WERI-Rb-1 (cell line): ENCODE data around the gene MAN1C1.
A peak's percentile ranks its signal among the peaks of the same experiment; 100 is the strongest.

ENCODE experiments used
- DNase-seq: peaks from one replicate; pipeline ENCODE4 v3.0.0-alpha.2; 2020
- H3K27ac ChIP-seq: fragments of 250-450 bp; sonication (Bioruptor Pico); 2 replicates; pipeline ENCODE4 v1.5.1; 2020; ENCODE audit warnings: mild to moderate bottlenecking, moderate library complexity
- H3K27me3 ChIP-seq: fragments of 250-450 bp; sonication (Bioruptor Pico); 2 replicates; pipeline ENCODE4 v1.5.1; 2021; ENCODE audit warnings: mild to moderate bottlenecking, low read depth, moderate library complexity; ENCODE audit not compliant: insufficient read depth, severe bottlenecking
- H3K36me3 ChIP-seq: fragments of 250-450 bp; sonication (Bioruptor Pico); 2 replicates; pipeline ENCODE4 v1.5.1; 2020; ENCODE audit warnings: mild to moderate bottlenecking, moderate library complexity
- H3K4me3 ChIP-seq: 2 replicates; pipeline ENCODE4 v1.5.1; 2011; ENCODE audit warnings: low read depth, mild to moderate bottlenecking, control low read depth, low read length
- H3K9me3 ChIP-seq: fragments of 250-450 bp; sonication (Bioruptor Pico); 2 replicates; pipeline ENCODE4 v1.5.1; 2021; ENCODE audit warnings: mild to moderate bottlenecking, moderate library complexity; ENCODE audit not compliant: severe bottlenecking
- CTCF ChIP-seq: IDR thresholded peaks from 2 replicates; pipeline ENCODE4 v1.5.1; 2011; ENCODE audit warnings: low read depth, mild to moderate bottlenecking, control low read depth, inconsistent platforms, low read length

MAN1C1 gene

DNA sequence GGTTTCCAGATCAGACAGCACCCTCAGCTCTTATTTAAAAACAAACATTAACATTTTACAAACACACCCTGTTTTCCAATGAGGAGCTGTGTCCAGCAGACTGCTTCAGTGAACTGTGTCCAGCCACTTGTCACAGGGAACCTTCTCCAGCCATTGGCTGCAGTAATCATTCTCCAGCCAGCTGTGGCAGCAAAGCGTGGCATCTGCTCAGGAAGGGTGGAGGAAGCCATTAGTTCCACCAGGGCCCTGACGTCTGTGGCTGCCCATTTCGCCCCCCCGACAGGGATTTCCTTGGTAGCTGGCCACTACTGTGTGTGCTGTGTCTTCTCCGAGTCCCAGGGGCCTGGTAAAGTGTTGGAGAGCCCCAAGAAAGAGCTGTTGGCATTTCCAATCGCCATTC lies 120.5 kb downstream of the MAN1C1 start:
- Histone ChIP-seq H3K9me3 (no peaks in the 10 kb centered on the region), H3K4me3 (no peak overlapping the region), H3K36me3 (no peaks in the 10 kb centered on the region), H3K27me3 (no peaks in the 10 kb centered on the region), H3K27ac (no peak overlapping the region)
- no peak for DNase-seq
- no peak for TF ChIP-seq CTCF

DNA sequence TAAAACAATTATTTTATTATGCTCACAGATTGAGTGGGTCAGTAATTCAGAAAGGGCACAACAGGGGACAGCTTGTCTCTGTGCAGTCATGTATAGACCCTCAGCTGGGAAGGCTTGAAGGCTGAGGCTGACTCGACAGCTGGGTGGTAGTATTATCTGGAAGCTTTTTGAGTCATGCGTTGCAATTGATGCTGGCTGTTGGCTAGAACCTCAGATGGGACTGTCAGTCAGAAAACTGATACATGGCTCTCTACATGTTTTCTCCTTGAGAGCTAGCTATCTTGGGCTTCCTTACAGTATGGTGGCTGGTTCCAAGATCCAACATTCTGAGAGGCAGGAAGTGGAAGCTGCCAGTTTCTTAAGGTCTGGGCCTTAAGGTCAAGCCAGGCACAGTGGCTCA lies 121.9 kb downstream of the MAN1C1 start:
- no peak for TF ChIP-seq CTCF

GRCh38 chr1:25739341-25739740 lies 122.8 kb downstream of the MAN1C1 start:
- Histone ChIP-seq H3K4me3 (no peak overlapping the region), H3K27me3 (no peaks in the 10 kb centered on the region), H3K36me3 (no peaks in the 10 kb centered on the region), H3K9me3 (no peaks in the 10 kb centered on the region), H3K27ac (no peak overlapping the region)
- no peak for TF ChIP-seq CTCF
- no peak for DNase-seq

More for the DNA sequence above, 121.9 kb downstream of the MAN1C1 start:
- Histone ChIP-seq H3K27ac (no peak overlapping the region), H3K4me3 (no peak overlapping the region), H3K36me3 (no peaks in the 10 kb centered on the region), H3K9me3 (no peaks in the 10 kb centered on the region), H3K27me3 (no peaks in the 10 kb centered on the region)
- DNase-seq, result no peak

GRCh38 chr1:25740071-25740470 lies 123.5 kb downstream of the MAN1C1 start:
- no peak for DNase-seq
- no peak overlapping the region for H3K27ac ChIP-seq
- H3K9me3 ChIP-seq, result no peaks in the 10 kb centered on the region
- H3K36me3 ChIP-seq, result no peaks in the 10 kb centered on the region
- H3K4me3 ChIP-seq, result no peak overlapping the region
- H3K27me3 ChIP-seq, result no peaks in the 10 kb centered on the region
- TF ChIP-seq CTCF, result no peak

DNA sequence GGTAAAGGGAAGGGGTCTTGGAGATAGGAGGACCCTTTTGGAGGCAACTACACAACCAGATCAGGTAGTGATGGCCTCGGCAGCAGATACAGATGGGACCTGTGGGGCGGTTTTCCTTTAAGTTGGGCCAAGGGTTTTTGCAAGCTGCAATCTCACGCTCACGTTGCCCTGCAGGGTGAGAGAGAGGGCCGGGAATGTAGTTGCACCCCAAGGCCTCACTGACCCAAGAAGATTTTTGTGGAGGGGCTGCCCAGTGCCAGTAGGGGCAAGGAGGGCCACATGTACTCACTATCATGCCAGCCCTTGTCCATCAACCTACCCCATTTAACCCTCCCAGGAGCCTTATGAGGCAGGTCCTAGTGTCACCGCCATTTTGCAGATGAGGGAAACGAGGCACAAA lies 125.7 kb downstream of the MAN1C1 start:
- Histone ChIP-seq H3K27me3 (no peaks in the 10 kb centered on the region), H3K4me3 (no peak overlapping the region), H3K36me3 (no peaks in the 10 kb centered on the region), H3K27ac (peak overlapping the region; percentile 95), H3K9me3 (no peaks in the 10 kb centered on the region)
- no peak for DNase-seq
- no peak for TF ChIP-seq CTCF
